GM18507 (cell line): ENCODE measurements around the gene TRIM39.
"Not testable (repeated sequence)": the region's sequence is repeated elsewhere in the genome, so short reads cannot be mapped to it uniquely, and the experiment has no call there.

ENCODE experiments used
- DNase-seq: peaks from one replicate; pipeline ENCODE4 v3.0.0; 2011; ENCODE audit warnings: low read depth; ENCODE audit not compliant: insufficient read length; ENCODE audit errors: extremely low spot score
- FAIRE-seq: peaks from 2 replicates; lab custom pipeline; 2011; peaks lifted over from hg19 to GRCh38; lab: Jason Lieb, UNC

The TRIM39 gene

GRCh38 chr6:30357678-30358540 is 31.2 kb downstream of the TRIM39 start:
- DNase-seq (no peak), FAIRE-seq (peak; percentile 82)

GRCh38 chr6:30359276-30359675 is 32.5 kb downstream of the TRIM39 start:
- FAIRE-seq = no peak

GRCh38 chr6:30360139-30360538 is 33.4 kb downstream of the TRIM39 start:
- FAIRE-seq (no peak), DNase-seq (no peak)

More at GRCh38 chr6:30359276-30359675, 32.5 kb downstream of the TRIM39 start:
- DNase-seq = no peak

GRCh38 chr6:30361661-30362060 is 34.9 kb downstream of the TRIM39 start:
- no peak for FAIRE-seq
- DNase-seq = no peak

GRCh38 chr6:30363459-30363858 is 36.7 kb downstream of the TRIM39 start:
- FAIRE-seq (no peak), DNase-seq (no peak)

- DNase-seq (no peak), FAIRE-seq (no peak)
These were observed 37.9 kb downstream of the TRIM39 start for GRCh38 chr6:30364591-30364990.

- not testable (repeated sequence) for FAIRE-seq
These were observed 42.6 kb downstream of the TRIM39 start for GRCh38 chr6:30369280-30369679.

GRCh38 chr6:30378290-30378937 is 51.7 kb downstream of the TRIM39 start:
- no peak for FAIRE-seq

More at GRCh38 chr6:30369280-30369679, 42.6 kb downstream of the TRIM39 start:
- DNase-seq = not testable (repeated sequence)

GRCh38 chr6:30380464-30380863 is 53.7 kb downstream of the TRIM39 start:
- FAIRE-seq (no peak), DNase-seq (no peak)

More at GRCh38 chr6:30378290-30378937, 51.7 kb downstream of the TRIM39 start:
- DNase-seq = no peak

GRCh38 chr6:30386166-30386565 is 59.4 kb downstream of the TRIM39 start:
- no peak for FAIRE-seq
- DNase-seq = no peak

GRCh38 chr6:30391240-30391639 is 64.5 kb downstream of the TRIM39 start:
- no peak for FAIRE-seq

More at GRCh38 chr6:30391240-30391639, 64.5 kb downstream of the TRIM39 start:
- no peak for DNase-seq
